Osteoblast (primary cell): ENCODE measurements around the gene EPHA4. TPM values are rescaled to one million over a fixed set of nuclear protein-coding genes. Genes with fewer than 3 reads are reported as not detected.

Source experiments
- DNase-seq: peaks from one replicate; pipeline ENCODE4 v3.0.0; 2011; ENCODE audit warnings: low spot score, mixed read lengths; ENCODE audit not compliant: insufficient read length; ENCODE audit errors: missing footprints
- H2AFZ ChIP-seq: 2 replicates; pipeline ENCODE4 v1.6.0; 2011; ENCODE audit warnings: mild to moderate bottlenecking, low read length
- H3K27ac ChIP-seq: 2 replicates; pipeline ENCODE4 v1.5.1; 2011; ENCODE audit warnings: mild to moderate bottlenecking, low read depth, low read length, moderate library complexity
- H3K27me3 ChIP-seq: 2 replicates; pipeline ENCODE4 v1.6.0; 2012; ENCODE audit warnings: mild to moderate bottlenecking, control low read depth, inconsistent platforms, low read length, moderate library complexity; ENCODE audit not compliant: insufficient read depth
- H3K36me3 ChIP-seq: 2 replicates; pipeline ENCODE4 v1.5.1; 2011; ENCODE audit warnings: mild to moderate bottlenecking, low read length, control low read depth, moderate library complexity; ENCODE audit not compliant: insufficient read depth
- H3K4me1 ChIP-seq: 2 replicates; pipeline ENCODE4 v1.5.1; 2011; ENCODE audit warnings: mild to moderate bottlenecking, low read length, control low read depth, moderate library complexity; ENCODE audit not compliant: insufficient read depth
- H3K4me2 ChIP-seq: 2 replicates; pipeline ENCODE4 v1.6.0; 2011; ENCODE audit warnings: mild to moderate bottlenecking, low read length; ENCODE audit not compliant: insufficient read depth
- H3K4me3 ChIP-seq: fragments of 200-600 bp; sonication (generic); 3 replicates; pipeline ENCODE4 v1.5.1; 2012; ENCODE audit warnings: mild to moderate bottlenecking, low read length, inconsistent platforms; ENCODE audit not compliant: insufficient read depth
- H3K79me2 ChIP-seq: 2 replicates; pipeline ENCODE4 v1.6.0; 2012; ENCODE audit warnings: mild to moderate bottlenecking, low read length, control low read depth, inconsistent platforms; ENCODE audit not compliant: insufficient read depth
- H3K9me3 ChIP-seq: 2 replicates; pipeline ENCODE4 v1.5.1; 2011; ENCODE audit warnings: low read depth, low read length, control low read depth
- H4K20me1 ChIP-seq: 2 replicates; pipeline ENCODE4 v1.6.0; 2012; ENCODE audit warnings: mild to moderate bottlenecking, low read length, control low read depth; ENCODE audit not compliant: insufficient read depth
- total RNA-seq: library from RNA; depleted of rRNA; stranded (reverse); fragments of >200 nt; gene quantifications from 2 replicates; pipeline ENCODE4 v1.2.3, GENCODE V29; 2012
- TF ChIP-seq, protein P1 (sequence below): IDR thresholded peaks from 2 replicates; pipeline ENCODE4 v1.5.1; 2011; ENCODE audit warnings: mild to moderate bottlenecking, low read depth, low read length, moderate library complexity; ENCODE audit errors: extremely low read depth

Gene EPHA4
- total RNA-seq, 1 donor = 15.9 TPM

DNA sequence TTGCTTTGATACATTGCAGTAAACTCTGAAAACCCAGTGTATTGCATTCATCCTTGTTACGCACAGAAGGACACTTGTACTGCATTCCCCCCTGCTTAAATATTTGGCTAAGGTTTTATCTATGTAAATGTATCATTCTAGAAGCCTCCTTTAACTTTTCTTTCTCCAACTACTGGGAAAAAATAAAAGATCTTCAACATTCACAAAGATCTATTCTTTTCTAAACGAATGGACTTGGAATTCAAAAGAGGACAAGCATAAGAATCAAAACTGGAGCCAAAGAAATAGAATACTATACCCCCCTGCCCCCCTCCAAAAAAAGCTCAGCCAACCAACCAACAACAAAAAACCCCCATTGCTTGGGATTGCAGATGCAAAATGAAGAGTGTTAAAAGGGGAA lies 136.9 kb downstream of the EPHA4 start:
- Histone ChIP-seq H3K27ac (no peak overlapping the region), H3K4me2 (no peak overlapping the region), H3K36me3 (no peaks in the 10 kb centered on the region), H3K4me3 (no peak overlapping the region), H3K79me2 (no peaks in the 10 kb centered on the region), H4K20me1 (no peaks in the 10 kb centered on the region), H3K4me1 (no peaks in the 10 kb centered on the region), H3K9me3 (no peaks in the 10 kb centered on the region), H2AFZ (no peak overlapping the region), H3K27me3 (no peaks in the 10 kb centered on the region)
- DNase-seq = no peak
- TF ChIP-seq, protein P1, sequence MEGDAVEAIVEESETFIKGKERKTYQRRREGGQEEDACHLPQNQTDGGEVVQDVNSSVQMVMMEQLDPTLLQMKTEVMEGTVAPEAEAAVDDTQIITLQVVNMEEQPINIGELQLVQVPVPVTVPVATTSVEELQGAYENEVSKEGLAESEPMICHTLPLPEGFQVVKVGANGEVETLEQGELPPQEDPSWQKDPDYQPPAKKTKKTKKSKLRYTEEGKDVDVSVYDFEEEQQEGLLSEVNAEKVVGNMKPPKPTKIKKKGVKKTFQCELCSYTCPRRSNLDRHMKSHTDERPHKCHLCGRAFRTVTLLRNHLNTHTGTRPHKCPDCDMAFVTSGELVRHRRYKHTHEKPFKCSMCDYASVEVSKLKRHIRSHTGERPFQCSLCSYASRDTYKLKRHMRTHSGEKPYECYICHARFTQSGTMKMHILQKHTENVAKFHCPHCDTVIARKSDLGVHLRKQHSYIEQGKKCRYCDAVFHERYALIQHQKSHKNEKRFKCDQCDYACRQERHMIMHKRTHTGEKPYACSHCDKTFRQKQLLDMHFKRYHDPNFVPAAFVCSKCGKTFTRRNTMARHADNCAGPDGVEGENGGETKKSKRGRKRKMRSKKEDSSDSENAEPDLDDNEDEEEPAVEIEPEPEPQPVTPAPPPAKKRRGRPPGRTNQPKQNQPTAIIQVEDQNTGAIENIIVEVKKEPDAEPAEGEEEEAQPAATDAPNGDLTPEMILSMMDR = no peak

GRCh38 chr2:221434142-221434541 lies 138.0 kb downstream of the EPHA4 start:
- Histone ChIP-seq H3K27me3 (no peaks in the 10 kb centered on the region), H4K20me1 (no peaks in the 10 kb centered on the region), H3K4me2 (no peak overlapping the region), H3K36me3 (no peaks in the 10 kb centered on the region), H2AFZ (no peak overlapping the region), H3K27ac (no peak overlapping the region), H3K79me2 (no peaks in the 10 kb centered on the region), H3K4me1 (no peaks in the 10 kb centered on the region), H3K4me3 (no peak overlapping the region), H3K9me3 (no peaks in the 10 kb centered on the region)
- no peak for DNase-seq
- TF ChIP-seq, protein P1 = no peak

DNA sequence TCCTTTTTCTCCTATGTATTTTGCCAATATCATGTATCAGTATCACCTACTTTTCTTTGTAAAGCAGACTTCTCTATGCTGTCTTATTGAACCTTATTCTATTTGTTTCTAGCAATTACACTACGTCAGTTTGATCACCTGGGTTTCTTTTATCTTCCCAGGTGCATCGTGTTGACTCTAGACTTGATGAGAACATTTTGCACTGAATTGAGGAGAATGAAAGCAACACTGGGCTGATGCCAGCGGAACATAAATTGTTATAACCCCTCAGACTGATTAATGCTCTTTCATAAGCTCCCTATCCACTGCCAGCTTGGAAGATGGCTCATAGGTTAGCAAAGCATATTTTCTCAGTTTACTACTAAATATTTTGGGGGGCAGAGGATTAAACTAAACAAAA lies 140.6 kb downstream of the EPHA4 start:
- H3K4me3 ChIP-seq = no peak overlapping the region
- H3K4me2 ChIP-seq = no peak overlapping the region
- no peak for DNase-seq
- H3K27me3 ChIP-seq = no peaks in the 10 kb centered on the region
- no peaks in the 10 kb centered on the region for H3K4me1 ChIP-seq
- H3K36me3 ChIP-seq = no peaks in the 10 kb centered on the region
- H4K20me1 ChIP-seq = no peaks in the 10 kb centered on the region
- TF ChIP-seq, protein P1 = no peak
- no peaks in the 10 kb centered on the region for H3K9me3 ChIP-seq
- H3K27ac ChIP-seq = no peak overlapping the region
- H3K79me2 ChIP-seq = no peaks in the 10 kb centered on the region
- no peak overlapping the region for H2AFZ ChIP-seq

DNA sequence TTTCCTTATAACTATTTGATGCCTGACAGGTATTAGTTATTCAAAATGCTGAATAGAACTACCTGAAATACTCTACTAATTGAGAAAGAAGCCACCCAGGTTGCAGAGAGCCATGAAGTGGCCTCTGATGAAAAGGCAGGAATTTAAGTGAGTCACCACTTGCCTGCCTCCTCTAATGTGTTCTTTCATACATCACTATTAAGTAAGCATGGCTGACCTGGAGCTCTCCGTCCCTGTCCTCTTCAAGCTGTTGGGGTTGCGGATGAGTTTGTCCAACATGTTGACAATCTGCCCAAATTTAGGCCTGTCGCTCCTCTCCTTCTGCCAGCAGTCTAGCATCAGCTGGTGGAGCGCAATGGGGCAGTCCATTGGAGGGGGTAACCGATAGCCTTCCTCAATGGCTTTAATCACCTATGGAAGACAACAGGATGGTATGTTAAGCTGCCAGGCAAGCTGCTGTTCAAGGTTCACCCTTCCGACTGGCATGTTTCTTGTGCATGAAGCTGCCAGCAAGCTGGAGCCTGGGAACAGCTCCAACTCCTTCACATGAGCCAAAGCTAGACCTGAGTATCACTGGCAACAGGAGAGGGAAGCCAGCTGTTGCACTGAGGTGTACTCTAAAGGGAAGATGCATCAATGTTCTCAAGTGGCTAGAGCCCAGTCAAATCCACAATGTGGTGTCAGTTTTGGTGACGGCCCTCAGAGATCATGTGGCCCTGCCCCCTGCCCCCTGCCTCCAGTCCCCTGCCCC lies 142.2 kb downstream of the EPHA4 start:
- H3K36me3 ChIP-seq = no peaks in the 10 kb centered on the region
- H3K4me2 ChIP-seq = no peak overlapping the region
- TF ChIP-seq, protein P1 = no peak
- no peak overlapping the region for H3K27ac ChIP-seq
- no peak for DNase-seq
- H4K20me1 ChIP-seq = no peaks in the 10 kb centered on the region
- no peaks in the 10 kb centered on the region for H3K79me2 ChIP-seq
- no peak overlapping the region for H3K4me3 ChIP-seq
- H3K9me3 ChIP-seq = no peaks in the 10 kb centered on the region
- H3K4me1 ChIP-seq = no peaks in the 10 kb centered on the region
- H3K27me3 ChIP-seq = no peaks in the 10 kb centered on the region
- H2AFZ ChIP-seq = no peak overlapping the region
